GM23338 (cell line): ENCODE results near the gene SUCLG2. TPM values are rescaled to one million over a fixed set of nuclear protein-coding genes. Genes with fewer than 3 reads are reported as not detected.

ENCODE experiments used
- ATAC-seq: fragments of 200-7000 bp; cut with Tn5 transposase; 3 replicates; pipeline ENCODE4 v1.9.1; 2020
- DNase-seq: peaks from one replicate; pipeline ENCODE4 v3.0.0-alpha.2; 2015; ENCODE audit warnings: low spot score
- H2AFZ ChIP-seq: fragments of 200-600 bp; sonication (generic); 2 replicates; pipeline ENCODE4 v1.8.0; 2016; ENCODE audit warnings: antibody characterized with exemption, mild to moderate bottlenecking, moderate library complexity
- H3F3A ChIP-seq: fragments of 200-600 bp; sonication (generic); replicated peaks from 2 replicates; pipeline ENCODE4 v1.8.0; 2017; ENCODE audit warnings: antibody characterized with exemption, mixed run types, low read depth
- H3K27ac ChIP-seq: fragments of 200-600 bp; sonication (generic); 2 replicates; pipeline ENCODE4 v1.6.1; 2016; ENCODE audit warnings: low read depth
- H3K27me3 ChIP-seq: fragments of 200-600 bp; sonication (generic); 2 replicates; pipeline ENCODE4 v1.8.0; 2016; ENCODE audit warnings: mild to moderate bottlenecking, mixed run types, moderate library complexity; ENCODE audit not compliant: insufficient read depth
- H3K36me3 ChIP-seq: fragments of 200-600 bp; sonication (generic); 2 replicates; pipeline ENCODE4 v1.8.0; 2016; ENCODE audit warnings: mild to moderate bottlenecking; ENCODE audit not compliant: insufficient read depth
- H3K4me1 ChIP-seq: fragments of 200-600 bp; sonication (generic); 2 replicates; pipeline ENCODE4 v1.8.0; 2016; ENCODE audit warnings: mild to moderate bottlenecking, moderate library complexity; ENCODE audit not compliant: insufficient read depth
- H3K4me2 ChIP-seq: fragments of 200-600 bp; sonication (generic); 2 replicates; pipeline ENCODE4 v1.7.1; 2017; ENCODE audit warnings: mixed run types
- H3K4me3 ChIP-seq: fragments of 200-600 bp; sonication (generic); 2 replicates; pipeline ENCODE4 v1.6.1; 2016; ENCODE audit warnings: mixed run types
- H3K79me2 ChIP-seq: fragments of 200-600 bp; sonication (generic); replicated peaks from 2 replicates; pipeline ENCODE4 v1.8.0; 2017; ENCODE audit warnings: mild to moderate bottlenecking; ENCODE audit not compliant: insufficient read depth
- H3K9me2 ChIP-seq: fragments of 200-600 bp; sonication (generic); 2 replicates; pipeline ENCODE4 v1.8.0; 2017; ENCODE audit not compliant: insufficient read depth
- H4K20me1 ChIP-seq: fragments of 200-600 bp; sonication (generic); replicated peaks from 2 replicates; pipeline ENCODE4 v1.8.0; 2017; ENCODE audit warnings: mild to moderate bottlenecking; ENCODE audit not compliant: insufficient read depth
- H3K27ac Mint-ChIP-seq: 2 replicates; pipeline ENCODE4 v1.8.0; 2020; ENCODE audit warnings: inconsistent platforms, mild to moderate bottlenecking, moderate library complexity, mixed read lengths
- H3K27me3 Mint-ChIP-seq: 3 replicates; pipeline ENCODE4 v1.8.0; 2022; ENCODE audit warnings: low read depth, mild to moderate bottlenecking, moderate library complexity, mixed read lengths, inconsistent platforms; ENCODE audit not compliant: insufficient read depth, poor library complexity
- H3K36me3 Mint-ChIP-seq: 3 replicates; pipeline ENCODE4 v1.8.0; 2021; ENCODE audit warnings: low read depth, mild to moderate bottlenecking, inconsistent platforms, moderate library complexity, mixed read lengths
- H3K4me1 Mint-ChIP-seq: 3 replicates; pipeline ENCODE4 v1.8.0; 2020; ENCODE audit warnings: mild to moderate bottlenecking, inconsistent platforms, mixed read lengths
- H3K4me3 Mint-ChIP-seq: 3 replicates; pipeline ENCODE4 v1.8.0; 2021; ENCODE audit warnings: moderate library complexity, mild to moderate bottlenecking, inconsistent platforms, mixed read lengths
- H3K9me3 Mint-ChIP-seq: 3 replicates; pipeline ENCODE4 v1.8.0; 2020; ENCODE audit warnings: moderate library complexity, mild to moderate bottlenecking, inconsistent platforms, mixed read lengths
- JUNB ChIP-seq: IDR thresholded peaks from one replicate; pipeline ENCODE4 v1.6.1; 2016; ENCODE audit warnings: antibody characterized with exemption; ENCODE audit not compliant: unreplicated experiment
- REST ChIP-seq: IDR thresholded peaks from one replicate; pipeline ENCODE4 v1.6.1; 2018; ENCODE audit warnings: antibody characterized with exemption; ENCODE audit not compliant: unreplicated experiment
- ZNF114 ChIP-seq: fragments of 250-450 bp; sonication (Bioruptor Pico); IDR thresholded peaks from 2 replicates; pipeline ENCODE4 v1.5.0; 2020; ENCODE audit warnings: mild to moderate bottlenecking, moderate library complexity
- ZNF462 ChIP-seq: fragments of 250-450 bp; sonication (Bioruptor Pico); IDR thresholded peaks from 2 replicates; pipeline ENCODE4 v1.5.0; 2020; ENCODE audit warnings: mild to moderate bottlenecking, moderate library complexity
- polyA plus RNA-seq: library from polyadenylated mRNA; unstranded; fragments of >200 nt; fragmentation: Nextera tagmentation; extraction: Ambion mirVana; gene quantifications from 2 replicates; pipeline ENCODE4 v1.2.1, GENCODE V29; 2016
- total RNA-seq: library from RNA; depleted of rRNA; stranded (reverse); fragments of >200 nt; shearing (Covaris generic); gene quantifications from 2 replicates; pipeline ENCODE4 v1.2.3, GENCODE V29; 2014

SUCLG2 gene
- total and polyA plus RNA-seq, 2 experiments from 2014 or later = 29.3 to 39.0 TPM

DNA sequence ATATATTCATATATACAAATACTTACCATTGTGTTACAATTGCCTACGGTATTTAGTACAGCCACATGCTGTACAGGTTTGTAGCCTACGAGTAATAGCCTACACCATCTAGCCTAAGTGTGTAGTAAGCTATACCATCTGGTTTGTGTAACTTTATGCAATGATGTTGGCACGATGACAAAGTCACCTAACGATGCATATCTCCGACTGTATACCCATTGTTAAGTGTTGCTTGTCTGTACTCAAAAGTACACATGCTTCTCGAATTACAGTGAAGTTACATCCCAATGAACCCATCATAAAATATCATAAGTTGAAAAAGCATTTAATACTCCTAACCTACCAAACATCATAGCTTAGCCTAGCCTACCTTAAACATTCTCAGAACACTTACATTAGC, 329.2 kb downstream of the SUCLG2 start:
- Histone ChIP-seq H3K4me3 (no peak overlapping the region), H3K36me3 (no peaks in the 10 kb centered on the region), H3K9me2 (0 out of 2 replicates have a peak, but pooled peaks cover 5% of the 10 kb centered on the region), H3K27me3 (no peaks in the 10 kb centered on the region), H3K4me2 (no peak overlapping the region), H3K27ac (no peak overlapping the region), H4K20me1 (no peaks in the 10 kb centered on the region), H3K4me1 (no peaks in the 10 kb centered on the region), H2AFZ (no peak overlapping the region), H3K79me2 (no peaks in the 10 kb centered on the region), H3F3A (no peaks in the 10 kb centered on the region)
- Mint-ChIP-seq H3K27me3 (no peaks in the 10 kb centered on the region), H3K27ac (no peak overlapping the region), H3K4me1 (peaks cover 3% of the 10 kb centered on the region; the same call in 1 of the 3 replicates), H3K36me3 (no peaks in the 10 kb centered on the region), H3K9me3 (no peaks in the 10 kb centered on the region), H3K4me3 (no peak overlapping the region)
- no peak for ATAC-seq
- TF ChIP-seq ZNF114 (CRISPR knock-in tag) = no peak
- TF ChIP-seq JUNB = no peak
- no peak for TF ChIP-seq ZNF462 (CRISPR knock-in tag)
- TF ChIP-seq REST = no peak
- no peak for DNase-seq
